Small intestine (tissue), 7 donors: ENCODE data around the gene GADD45A. TPM values are rescaled to one million over a fixed set of nuclear protein-coding genes. Genes with fewer than 3 reads are reported as not detected.

Experiments
- DNase-seq, 2 donors: peaks; one replicate each; pipeline versions ENCODE4 v3.0.0 to v3.0.0-alpha.2; 2013
- FAIRE-seq: peaks from 2 replicates; lab custom pipeline; 2012; peaks lifted over from hg19 to GRCh38; lab: Jason Lieb, UNC
- H3K27ac ChIP-seq, 3 donors: one replicate each; pipeline ENCODE4 v1.5.1; 2013; ENCODE audit warnings: low read length in 2 of 3, mild to moderate bottlenecking in 2 of 3, control low read depth in 1 of 3, inconsistent platforms in 1 of 3, low read depth in 1 of 3, moderate library complexity in 1 of 3
- H3K27me3 ChIP-seq, 3 donors: one replicate each; pipeline ENCODE4 v1.6.1; 2013; ENCODE audit warnings: low read length in 3 of 3, inconsistent platforms in 1 of 3; ENCODE audit not compliant: control insufficient read depth in 3 of 3, insufficient read depth in 3 of 3
- H3K36me3 ChIP-seq, 3 donors: one replicate each; pipeline ENCODE4 v1.6.1; 2013; ENCODE audit warnings: low read length in 3 of 3, inconsistent platforms in 1 of 3, low read depth in 1 of 3, mild to moderate bottlenecking in 1 of 3, moderate library complexity in 1 of 3; ENCODE audit not compliant: control insufficient read depth in 3 of 3, insufficient read depth in 2 of 3
- H3K4me1 ChIP-seq, 3 donors: one replicate each; pipeline ENCODE4 v1.6.1; 2013; ENCODE audit warnings: low read length in 2 of 3, inconsistent platforms in 1 of 3, low read depth in 1 of 3, mild to moderate bottlenecking in 1 of 3, moderate library complexity in 1 of 3; ENCODE audit not compliant: control insufficient read depth in 3 of 3, insufficient read depth in 2 of 3
- H3K4me3 ChIP-seq, 3 donors: one replicate each; pipeline ENCODE4 v1.5.1; 2013; ENCODE audit warnings: low read length in 3 of 3, control low read depth in 1 of 3, inconsistent platforms in 1 of 3, low read depth in 1 of 3, mild to moderate bottlenecking in 1 of 3, moderate library complexity in 1 of 3
- H3K9me3 ChIP-seq, 2 donors: one replicate each; pipeline ENCODE4 v1.6.1; 2013; ENCODE audit warnings: low read depth in 1 of 2, low read length in 1 of 2; ENCODE audit not compliant: control insufficient read depth in 2 of 2, insufficient read depth in 1 of 2
- whole genome bisulfite sequencing, 3 donors: extraction: QIAGEN DNeasy Blood & Tissue Kit; methylation state at CpG; one replicate each; pipeline ENCODE4 v1.1.7; 2013; 5-methylcytosine and 5-hydroxymethylcytosine counted together
- polyA plus RNA-seq, 4 donors: library from polyadenylated mRNA; stranded (reverse) in 3 of 4; unstranded in 1 of 4; fragments of 200-250 nt in 3 of 4; fragments of 120-200 nt in 1 of 4; gene quantifications; one replicate each; pipeline versions ENCODE4 v1.2.1 to v1.2.3, GENCODE V29; 2013
- donor health status: healthy with polysubstance abuse.
- donor health status: control.
- donor health status: control.
- donor health status: Bipolar disorder and iron deficiency.
- donor health status: healthy.

GADD45A gene
- polyA plus RNA-seq, 4 donors: 31.2 to 76.3 (median 50.9) TPM

DNA sequence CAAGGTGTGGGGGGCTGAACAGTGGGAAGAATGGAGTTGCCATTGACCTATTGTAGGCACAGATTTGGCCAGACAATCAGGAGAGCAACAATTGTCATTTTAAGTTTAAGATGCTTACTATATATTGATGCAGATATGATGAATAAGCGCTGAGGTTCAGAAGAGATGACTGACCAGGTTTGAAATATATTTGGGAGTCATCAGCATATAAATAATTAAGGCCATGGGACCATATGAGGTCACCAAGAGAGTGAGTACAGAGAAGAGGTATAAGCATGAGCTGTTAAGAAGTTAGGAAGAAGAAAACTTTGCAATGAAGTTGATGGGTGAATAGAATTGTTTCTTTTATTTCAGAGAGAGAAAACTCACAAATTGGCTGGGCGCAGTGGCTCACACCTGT lies 4.5 kb upstream of the GADD45A start:
- no peak overlapping the region for H3K4me3 ChIP-seq
- H3K27ac ChIP-seq: no peak overlapping the region
- no peaks in the 10 kb centered on the region for H3K9me3 ChIP-seq
- no peaks in the 10 kb centered on the region for H3K27me3 ChIP-seq
- no peaks in the 10 kb centered on the region for H3K36me3 ChIP-seq
- WGBS, 3 donors: 97 to 100% (median 97%) methylated on average over 2 of the region's 2 CpGs
- no peak for DNase-seq
- peaks cover 2 to 17% (median 6%) of the 10 kb centered on the region in 3 donors for H3K4me1 ChIP-seq
- FAIRE-seq: no peak

DNA sequence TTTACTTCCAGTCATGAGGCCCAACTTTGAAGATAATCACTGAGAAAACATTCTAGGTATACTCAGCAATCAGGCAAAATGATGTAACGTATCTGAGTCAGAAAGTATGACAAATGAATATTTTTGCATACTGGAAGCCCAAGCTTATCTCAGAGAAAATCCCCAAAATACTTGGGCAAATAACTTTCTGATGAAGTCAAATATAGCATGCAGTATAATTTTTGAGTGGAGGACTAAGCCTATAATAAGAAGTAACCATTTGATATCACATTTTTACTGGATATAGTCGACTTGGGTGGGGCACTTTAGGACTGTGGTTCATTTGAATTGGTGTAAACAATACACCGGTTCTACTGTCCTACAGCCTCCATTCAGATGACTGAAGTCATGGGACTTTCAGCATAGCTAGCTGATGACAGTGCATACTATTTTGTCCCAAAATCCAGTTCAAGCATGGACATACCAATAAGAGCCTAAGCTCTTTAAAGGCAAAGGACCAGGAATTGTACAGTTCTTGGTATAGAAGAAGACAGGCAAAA lies 2.3 kb upstream of the GADD45A start:
- FAIRE-seq: no peak
- H3K4me1 ChIP-seq: peaks cover 2 to 25% (median 8%) of the 10 kb centered on the region in 3 donors
- DNase-seq: peak in 1 of 2 donors; percentile 51

DNA sequence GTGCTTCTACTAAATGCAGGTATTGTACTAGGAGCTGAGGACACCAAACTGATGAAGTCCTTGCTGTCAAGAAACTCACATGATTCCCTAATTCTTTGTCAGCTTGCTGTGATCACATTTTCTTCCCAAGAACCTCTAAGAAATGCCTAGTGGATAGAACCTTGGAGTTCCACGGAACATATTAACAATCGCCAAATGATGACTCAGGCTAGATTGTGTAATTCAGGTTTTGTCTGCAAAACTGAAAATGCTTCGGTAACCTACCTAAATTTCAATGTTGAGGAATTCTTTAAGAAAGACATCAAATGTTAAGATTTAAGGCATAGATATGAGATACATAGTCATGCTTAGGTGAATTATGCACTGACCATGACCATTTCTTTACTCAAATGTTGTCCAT lies 1.7 kb upstream of the GADD45A start:
- Histone ChIP-seq H3K27me3 (no peaks in the 10 kb centered on the region), H3K4me1 (peaks cover 2 to 28% (median 9%) of the 10 kb centered on the region in 3 donors), H3K36me3 (peaks cover 0 to 3% (median 0%) of the 10 kb centered on the region in 3 donors), H3K4me3 (no peak overlapping the region), H3K9me3 (no peaks in the 10 kb centered on the region), H3K27ac (peak overlapping the region in 1 of 3 donors; percentile 83)
- DNase-seq (peak; percentile 52 to 57), FAIRE-seq (no peak)
- WGBS, 3 donors: 9 to 36% (median 26%) methylated on average over 3 of the region's 3 CpGs

More for the DNA sequence above, 2.3 kb upstream of the GADD45A start:
- H3K4me3 ChIP-seq: no peak overlapping the region
- 45 to 51% (median 46%) methylated on average over 3 of the region's 3 CpGs for WGBS, 3 donors
- H3K27me3 ChIP-seq: no peaks in the 10 kb centered on the region
- peak overlapping the region in 1 of 3 donors; percentile 83 for H3K27ac ChIP-seq
- H3K36me3 ChIP-seq: peaks cover 0 to 2% (median 0%) of the 10 kb centered on the region in 3 donors
- no peaks in the 10 kb centered on the region for H3K9me3 ChIP-seq

DNA sequence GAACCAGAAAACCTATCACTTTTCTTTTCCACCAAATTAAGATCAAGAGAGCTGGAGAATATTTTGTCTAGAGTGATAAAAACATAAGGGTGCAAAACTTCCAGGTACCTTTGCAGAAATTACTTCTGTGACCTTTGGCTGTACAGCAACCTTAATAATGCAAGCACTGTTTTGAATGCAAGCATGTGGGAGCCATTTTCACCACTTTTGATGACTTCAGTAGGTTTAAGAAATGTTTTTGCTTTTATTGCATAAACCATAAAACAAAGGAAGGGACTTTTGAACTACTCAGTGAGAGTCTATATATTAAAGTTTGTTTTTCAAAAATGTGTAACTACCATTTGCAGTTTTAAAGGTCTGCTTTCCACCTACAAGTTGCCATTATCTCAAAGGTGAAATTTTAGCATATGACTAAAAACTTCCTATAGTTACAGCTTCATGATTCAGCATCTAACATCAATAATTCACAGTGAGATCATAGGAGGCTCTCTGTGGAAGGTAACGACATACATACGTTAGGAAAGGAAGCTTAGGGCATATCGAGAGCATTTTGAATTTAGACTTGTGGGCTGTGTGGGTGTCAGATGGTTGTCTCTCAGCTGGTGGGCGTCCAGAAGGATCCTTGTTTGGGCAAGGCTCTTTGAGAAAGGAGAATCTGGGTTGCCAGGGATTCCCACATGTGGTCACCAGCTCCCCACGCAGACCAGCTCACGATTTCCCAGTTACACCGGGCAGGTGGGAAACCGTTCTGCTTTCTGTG lies 1.1 kb upstream of the GADD45A start:
- FAIRE-seq (no peak), DNase-seq (peak; percentile 31 to 62)
- WGBS, 3 donors: 9 to 24% (median 10%) methylated on average over 8 of the region's 8 CpGs
- H3K4me1 ChIP-seq: peaks cover 2 to 34% (median 9%) of the 10 kb centered on the region in 3 donors
- no peaks in the 10 kb centered on the region for H3K27me3 ChIP-seq
- H3K36me3 ChIP-seq: peaks cover 3 to 5% (median 5%) of the 10 kb centered on the region in 3 donors
- H3K4me3 ChIP-seq: peak overlapping the region in 2 of 3 donors; percentile 37 to 38
- H3K27ac ChIP-seq: peak overlapping the region; percentile 27 to 83 (median 47)
- H3K9me3 ChIP-seq: no peaks in the 10 kb centered on the region

DNA sequence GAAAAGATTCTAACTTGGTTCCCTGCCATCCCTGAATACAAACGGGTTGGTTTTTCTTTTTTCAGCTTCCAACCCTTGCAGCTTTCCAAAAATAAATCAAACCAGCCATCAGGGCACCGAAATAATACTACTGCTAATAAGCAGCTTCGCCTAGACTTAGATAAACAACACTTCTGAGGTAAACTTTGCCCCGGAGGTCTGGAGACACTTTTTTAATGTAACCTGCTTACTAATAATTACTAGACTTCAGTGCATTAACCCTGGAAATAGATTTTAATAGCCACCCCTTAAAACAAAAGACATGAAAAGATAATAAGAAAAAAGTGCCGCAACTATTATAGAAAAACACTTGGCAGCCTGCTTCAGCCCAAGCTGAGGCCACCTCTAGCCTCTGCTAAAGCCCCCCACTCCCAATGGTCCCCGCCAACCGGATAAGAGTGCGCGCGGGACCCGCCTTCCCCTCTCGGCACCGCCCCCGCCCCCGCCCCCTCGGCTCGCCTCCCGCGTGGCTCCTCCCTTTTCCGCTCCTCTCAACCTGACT lies 405 bp upstream of the GADD45A start:
- WGBS, 3 donors: 0 to 2% (median 0%) methylated on average over 20 of the region's 20 CpGs
- no peaks in the 10 kb centered on the region for H3K27me3 ChIP-seq
- H3K27ac ChIP-seq: peak overlapping the region; percentile 27 to 83 (median 47)
- H3K4me3 ChIP-seq: peak overlapping the region in 2 of 3 donors; percentile 37 to 38
- no peak for FAIRE-seq
- peak in 1 of 2 donors; percentile 66 for DNase-seq
- no peaks in the 10 kb centered on the region for H3K9me3 ChIP-seq
- H3K36me3 ChIP-seq: peaks cover 3 to 5% (median 5%) of the 10 kb centered on the region in 3 donors
- peaks cover 2 to 36% (median 9%) of the 10 kb centered on the region in 3 donors for H3K4me1 ChIP-seq

DNA sequence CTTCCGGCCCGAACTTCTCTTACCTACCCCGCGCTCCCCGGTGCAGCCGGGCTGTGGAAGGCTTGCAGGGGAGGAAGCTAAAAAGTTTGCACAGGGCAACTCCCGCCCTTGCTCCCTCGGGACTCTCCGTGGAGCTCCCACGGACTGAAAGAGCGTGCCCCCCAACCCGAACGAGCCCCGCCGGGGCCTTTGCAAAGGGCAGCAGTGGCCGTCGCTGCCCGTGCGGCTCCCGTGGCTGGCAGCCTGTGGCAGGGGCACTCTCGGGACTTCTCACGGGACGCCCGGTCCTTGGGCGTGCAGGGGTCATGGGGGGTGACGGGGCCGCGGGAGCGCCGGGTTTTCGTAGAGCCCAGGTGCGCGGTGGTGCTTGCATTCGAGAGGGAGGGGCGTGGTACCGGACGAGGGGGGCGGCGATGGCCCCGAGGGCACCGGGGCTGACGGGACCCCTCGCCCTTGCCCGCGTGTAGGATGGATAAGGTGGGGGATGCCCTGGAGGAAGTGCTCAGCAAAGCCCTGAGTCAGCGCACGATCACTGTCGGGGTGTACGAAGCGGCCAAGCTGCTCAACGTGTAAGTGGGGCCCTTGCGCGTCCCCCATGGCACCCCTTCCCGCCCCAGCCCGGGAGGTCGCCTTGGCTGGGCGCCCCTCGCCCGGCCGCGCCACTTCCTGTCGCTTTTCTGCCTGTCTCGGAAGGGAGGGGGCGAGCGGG lies 711 bp downstream of the GADD45A start:
- H3K4me1 ChIP-seq: peaks cover 2 to 38% (median 9%) of the 10 kb centered on the region in 3 donors

DNA sequence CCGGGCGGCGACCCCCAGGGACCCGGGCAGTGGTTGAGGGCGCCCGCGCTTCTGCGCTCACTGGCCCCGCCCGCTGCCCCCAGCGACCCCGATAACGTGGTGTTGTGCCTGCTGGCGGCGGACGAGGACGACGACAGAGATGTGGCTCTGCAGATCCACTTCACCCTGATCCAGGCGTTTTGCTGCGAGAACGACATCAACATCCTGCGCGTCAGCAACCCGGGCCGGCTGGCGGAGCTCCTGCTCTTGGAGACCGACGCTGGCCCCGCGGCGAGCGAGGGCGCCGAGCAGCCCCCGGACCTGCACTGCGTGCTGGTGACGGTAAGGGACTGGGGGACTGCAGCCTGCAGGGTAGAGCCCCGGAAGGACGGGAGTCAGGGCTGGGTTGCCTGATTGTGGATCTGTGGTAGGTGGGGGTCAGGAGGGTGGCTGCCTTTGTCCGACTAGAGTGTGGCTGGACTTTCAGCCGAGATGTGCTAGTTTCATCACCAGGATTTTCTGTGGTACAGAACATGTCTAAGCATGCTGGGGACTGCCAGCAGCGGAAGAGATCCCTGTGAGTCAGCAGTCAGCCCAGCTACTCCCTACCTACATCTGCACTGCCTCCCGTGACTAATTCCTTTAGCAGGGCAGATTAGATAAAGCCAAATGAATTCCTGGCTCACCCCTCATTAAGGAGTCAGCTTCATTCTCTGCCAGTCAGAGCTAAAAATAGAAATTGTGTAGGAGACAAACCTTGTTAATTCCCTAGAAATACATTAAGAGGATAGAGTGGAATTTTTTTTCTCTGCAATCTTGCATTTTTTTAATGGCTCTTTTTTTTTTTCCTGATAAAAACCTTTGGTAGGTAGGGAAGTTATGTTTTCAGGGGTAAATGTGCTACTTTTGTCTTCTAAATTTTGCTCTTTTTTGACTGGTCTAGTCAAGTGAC lies 1.5 kb downstream of the GADD45A start:
- H3K9me3 ChIP-seq: no peaks in the 10 kb centered on the region
- H3K27ac ChIP-seq: peak overlapping the region; percentile 97 to 100 (median 97)
- H3K4me1 ChIP-seq: peaks cover 2 to 38% (median 9%) of the 10 kb centered on the region in 3 donors
- peak overlapping the region; percentile 64 to 99 (median 94) for H3K4me3 ChIP-seq
- WGBS, 3 donors: 0% methylated on average over 39 to 43 of the region's 43 CpGs
- DNase-seq (peak; percentile 92 to 97), FAIRE-seq (no peak)
- H3K27me3 ChIP-seq: no peaks in the 10 kb centered on the region
- H3K36me3 ChIP-seq: peaks cover 3 to 5% (median 5%) of the 10 kb centered on the region in 3 donors

More for the DNA sequence above, 711 bp downstream of the GADD45A start:
- H3K4me3 ChIP-seq: peak overlapping the region; percentile 64 to 99 (median 94)
- DNase-seq: peak; percentile 47 to 76
- no peak for FAIRE-seq
- peaks cover 3 to 5% (median 5%) of the 10 kb centered on the region in 3 donors for H3K36me3 ChIP-seq
- H3K27ac ChIP-seq: peak overlapping the region; percentile 97 to 100 (median 97)
- 0 to 1% (median 0%) methylated on average over 50 to 65 of the region's 65 CpGs for WGBS, 3 donors
- H3K9me3 ChIP-seq: no peaks in the 10 kb centered on the region
- no peaks in the 10 kb centered on the region for H3K27me3 ChIP-seq
